Duodenal mucosa (tissue), 2 donors: Measurements from ENCODE around the gene TMUB1.

ENCODE experiments used
- H3K27ac ChIP-seq: one replicate; pipeline ENCODE4 v1.7.0; 2013; ENCODE audit warnings: low read depth, low read length
- H3K27me3 ChIP-seq, 2 donors: one replicate each; pipeline ENCODE4 v1.7.0; 2013; ENCODE audit warnings: low read length in 2 of 2, control low read depth in 1 of 2; ENCODE audit not compliant: insufficient read depth in 2 of 2, control insufficient read depth in 1 of 2
- H3K36me3 ChIP-seq, 2 donors: one replicate each; pipeline ENCODE4 v1.7.0; 2013; ENCODE audit warnings: low read length in 2 of 2, control low read depth in 1 of 2; ENCODE audit not compliant: insufficient read depth in 2 of 2, control insufficient read depth in 1 of 2
- H3K4me1 ChIP-seq, 2 donors: one replicate each; pipeline ENCODE4 v1.7.0; 2013; ENCODE audit warnings: low read length in 2 of 2, control low read depth in 1 of 2; ENCODE audit not compliant: insufficient read depth in 2 of 2, control insufficient read depth in 1 of 2
- H3K4me3 ChIP-seq, 2 donors: one replicate each; pipeline ENCODE4 v1.7.0; 2013; ENCODE audit warnings: low read length in 2 of 2, low read depth in 1 of 2
- H3K9ac ChIP-seq, 2 donors: one replicate each; pipeline ENCODE4 v1.7.0; 2013; ENCODE audit warnings: low read length in 2 of 2, low read depth in 1 of 2
- H3K9me3 ChIP-seq, 2 donors: one replicate each; pipeline ENCODE4 v1.7.0; 2013; ENCODE audit warnings: low read length in 2 of 2, control low read depth in 1 of 2; ENCODE audit not compliant: control insufficient read depth in 1 of 2

Gene TMUB1

DNA sequence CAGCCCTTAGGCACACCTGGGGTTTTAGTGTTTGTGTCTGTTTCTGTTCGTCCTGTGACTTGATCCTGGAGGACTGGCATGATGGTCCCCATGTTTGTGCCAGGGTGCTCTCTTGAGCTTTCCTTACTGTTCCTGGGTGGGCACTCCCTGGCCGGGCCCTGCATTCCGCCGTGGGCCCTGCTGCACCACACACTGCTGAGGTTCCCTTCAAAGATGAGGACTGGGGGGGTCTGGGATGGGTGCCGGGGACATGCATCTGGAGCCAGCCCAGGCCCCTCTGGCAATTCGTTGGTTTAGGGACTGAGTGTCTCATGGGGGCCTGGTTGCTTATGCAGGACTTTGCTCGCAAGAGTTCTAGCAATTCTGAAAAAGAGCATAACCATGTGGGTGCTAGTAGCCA is 7.7 kb upstream of the TMUB1 start:
- Histone ChIP-seq H3K36me3 (peaks cover 0 to 8% of the 10 kb centered on the region in 2 donors), H3K9me3 (no peaks in the 10 kb centered on the region), H3K4me3 (no peak overlapping the region), H3K9ac (peak overlapping the region in 1 of 2 donors; percentile 32), H3K27ac (no peak overlapping the region), H3K4me1 (peaks cover 17 to 46% of the 10 kb centered on the region in 2 donors), H3K27me3 (no peaks in the 10 kb centered on the region)

DNA sequence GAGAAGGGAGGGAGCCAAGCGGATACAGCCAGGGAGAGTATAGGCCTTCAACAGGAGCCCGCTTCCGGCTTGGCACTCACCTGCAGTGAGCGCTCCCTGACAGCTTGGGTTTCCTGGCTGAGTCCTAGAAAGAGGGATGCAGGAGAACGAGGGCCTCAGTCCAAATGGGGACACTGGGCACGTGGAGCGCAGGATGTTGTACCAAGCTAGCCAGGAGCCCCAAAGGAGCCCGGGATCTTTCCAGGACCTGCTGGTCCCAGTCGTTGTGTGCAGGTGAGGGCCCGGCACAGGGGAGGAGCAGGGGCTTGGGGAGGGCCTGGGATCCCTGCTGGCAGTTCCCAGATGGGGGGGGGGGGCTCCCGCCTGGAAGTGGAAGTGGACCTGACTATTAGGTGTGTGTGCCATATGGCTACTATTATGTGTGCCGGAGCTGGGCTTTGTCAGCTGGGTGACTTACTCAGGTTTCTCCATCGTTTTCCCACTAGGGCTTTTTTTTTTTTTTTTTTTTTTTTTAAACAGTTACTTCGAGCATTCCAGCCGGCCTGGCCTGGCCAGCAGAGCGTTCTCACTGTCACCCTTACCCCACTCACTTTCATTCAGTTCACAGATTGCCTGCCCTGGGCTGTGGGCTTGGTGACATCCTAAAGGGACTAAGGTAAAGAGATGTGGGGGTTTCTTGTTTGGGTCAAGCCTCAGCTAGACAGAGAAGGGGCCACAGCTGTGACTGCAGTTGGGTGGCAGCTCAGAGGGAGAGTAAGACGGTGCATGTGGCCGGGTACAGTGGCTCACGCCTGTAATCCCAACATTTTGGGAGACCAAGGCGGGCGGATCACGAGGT is 6.8 kb upstream of the TMUB1 start:
- no peaks in the 10 kb centered on the region for H3K27me3 ChIP-seq
- H3K4me1 ChIP-seq: peaks cover 17 to 54% of the 10 kb centered on the region in 2 donors
- peak overlapping the region; percentile 26 for H3K27ac ChIP-seq
- peak overlapping the region in 1 of 2 donors; percentile 7 for H3K4me3 ChIP-seq
- H3K9ac ChIP-seq: peak overlapping the region; percentile 42 to 44
- H3K9me3 ChIP-seq: no peaks in the 10 kb centered on the region
- H3K36me3 ChIP-seq: peaks cover 0 to 8% of the 10 kb centered on the region in 2 donors

DNA sequence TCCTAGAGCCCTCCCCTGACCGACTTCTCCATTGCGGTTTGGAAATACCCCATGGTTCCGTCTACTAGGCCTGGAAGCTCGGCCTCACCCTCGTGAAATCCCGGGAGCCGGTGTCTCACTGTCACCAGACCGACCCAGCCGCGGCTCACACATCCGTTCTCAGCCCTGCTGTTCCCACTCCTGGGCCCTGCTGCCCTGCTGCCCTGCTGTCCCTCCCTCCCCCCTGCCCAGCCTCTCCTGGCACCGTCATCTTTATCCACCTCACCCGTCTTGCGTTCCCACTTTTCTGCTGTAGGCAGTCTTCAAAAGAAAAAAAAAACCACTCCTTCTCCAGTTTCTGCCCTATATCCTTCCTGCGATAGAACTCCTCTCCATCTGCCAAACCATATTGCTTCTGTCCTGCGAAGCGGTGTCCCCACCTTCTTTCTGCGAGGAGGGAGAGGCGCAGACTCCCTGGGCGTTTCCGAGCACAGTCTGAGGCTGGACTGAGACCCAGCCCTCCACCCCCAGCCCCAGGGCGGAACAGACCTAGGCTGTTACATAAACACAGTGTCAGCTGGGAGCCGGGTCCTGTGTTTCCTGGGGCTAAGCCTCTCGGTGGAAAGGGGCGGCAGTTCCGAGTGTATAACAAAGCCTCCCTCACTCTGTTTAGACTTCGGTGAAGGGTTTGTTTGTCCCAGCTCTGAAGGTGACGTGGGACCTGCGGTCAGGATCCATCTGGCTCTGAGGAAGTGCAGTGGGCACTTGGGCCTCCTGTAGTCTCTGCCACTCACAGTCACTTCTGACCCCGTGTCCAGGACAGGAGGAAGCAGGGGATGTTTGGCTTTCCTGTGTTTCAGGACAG is 5.8 kb upstream of the TMUB1 start:
- H3K27ac ChIP-seq: peak overlapping the region; percentile 26
- H3K36me3 ChIP-seq: peaks cover 0 to 8% of the 10 kb centered on the region in 2 donors
- no peaks in the 10 kb centered on the region for H3K9me3 ChIP-seq
- H3K27me3 ChIP-seq: no peaks in the 10 kb centered on the region
- H3K9ac ChIP-seq: peak overlapping the region; percentile 12 to 42
- H3K4me1 ChIP-seq: peaks cover 18 to 54% of the 10 kb centered on the region in 2 donors
- peak overlapping the region; percentile 32 to 90 for H3K4me3 ChIP-seq

DNA sequence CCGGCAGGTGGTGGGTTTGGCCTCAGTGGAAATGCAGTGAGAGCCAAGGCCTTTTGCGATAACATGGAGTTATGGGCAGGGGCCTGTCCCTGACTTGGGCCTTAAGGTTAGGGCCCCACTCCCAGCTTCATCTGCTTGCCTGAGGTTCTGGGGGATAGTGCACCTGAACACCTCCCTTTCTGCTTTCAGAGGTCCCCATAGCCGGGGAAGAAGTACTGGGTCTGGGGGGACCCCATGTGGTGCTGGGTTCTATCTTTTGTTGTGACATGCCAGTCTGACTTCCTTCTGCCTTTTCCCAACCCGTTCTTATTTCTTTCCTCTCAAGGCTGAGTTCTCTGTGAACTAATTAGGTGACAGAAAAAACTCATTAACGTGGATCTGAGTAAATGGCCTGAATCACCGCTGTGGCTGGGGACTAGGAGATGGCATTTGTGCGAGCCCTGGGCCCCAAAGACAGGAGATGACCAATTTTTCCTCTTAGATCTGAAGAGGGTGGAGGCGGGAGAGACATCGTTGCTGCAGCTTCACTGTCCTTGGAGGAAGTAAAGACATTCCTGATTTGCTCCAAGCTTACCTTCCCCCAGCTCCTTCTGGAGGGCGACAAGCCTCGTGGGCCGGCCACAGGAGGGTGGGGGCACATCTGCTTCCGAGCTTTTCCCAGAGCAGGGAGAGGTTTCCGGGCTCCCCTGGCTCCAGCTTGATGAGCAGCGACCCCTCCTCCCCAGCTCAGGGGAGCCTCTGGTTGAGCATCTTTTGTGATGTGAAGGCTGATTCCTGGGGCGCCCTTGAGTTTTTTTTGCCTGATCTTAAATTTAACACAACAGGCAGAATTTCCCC is 4.9 kb upstream of the TMUB1 start:
- peaks cover 23 to 59% of the 10 kb centered on the region in 2 donors for H3K4me1 ChIP-seq
- H3K4me3 ChIP-seq: peak overlapping the region; percentile 76 to 90
- peak overlapping the region; percentile 74 to 93 for H3K9ac ChIP-seq
- H3K27me3 ChIP-seq: no peaks in the 10 kb centered on the region
- H3K27ac ChIP-seq: peak overlapping the region; percentile 70
- H3K9me3 ChIP-seq: no peaks in the 10 kb centered on the region
- peaks cover 0 to 5% of the 10 kb centered on the region in 2 donors for H3K36me3 ChIP-seq

DNA sequence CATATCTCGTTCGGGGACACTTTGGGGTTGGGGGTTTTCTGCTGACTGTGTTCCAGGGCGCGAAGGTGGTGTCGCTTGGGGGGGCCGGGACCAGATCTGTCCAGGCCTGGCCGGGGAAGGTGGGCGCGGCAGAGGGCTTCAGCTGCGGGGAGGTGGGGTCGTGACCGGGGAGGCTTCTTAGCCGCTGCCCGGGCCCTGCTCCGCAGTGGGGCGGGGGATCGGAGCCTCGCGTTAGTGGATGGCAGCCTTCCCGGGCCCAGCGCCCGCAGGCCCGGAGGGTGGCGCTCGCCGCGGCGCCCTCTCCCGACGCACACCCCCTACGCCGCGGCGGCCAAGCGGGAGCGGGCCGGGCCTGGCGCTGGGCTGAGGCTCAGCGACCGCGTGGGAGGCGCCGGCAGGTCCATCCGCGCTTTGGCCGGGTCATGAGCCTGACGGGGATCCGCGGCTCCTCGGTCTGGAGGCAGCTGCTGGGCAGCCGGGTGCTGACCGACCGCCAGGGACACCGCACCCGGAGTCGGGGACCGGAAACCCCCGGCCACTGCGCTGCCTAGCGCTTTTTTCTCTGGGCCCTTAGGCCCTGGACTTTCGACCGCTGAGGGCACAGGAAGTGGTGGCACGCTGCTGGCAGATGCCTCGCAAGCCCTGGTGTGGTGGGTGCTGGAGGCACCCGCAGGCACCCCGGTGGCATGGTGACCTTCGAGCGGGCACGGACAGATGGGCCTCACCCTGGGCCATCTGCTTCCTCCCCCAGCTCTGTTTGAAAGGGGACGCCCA is 4.1 kb upstream of the TMUB1 start:
- H3K9me3 ChIP-seq: no peaks in the 10 kb centered on the region

DNA sequence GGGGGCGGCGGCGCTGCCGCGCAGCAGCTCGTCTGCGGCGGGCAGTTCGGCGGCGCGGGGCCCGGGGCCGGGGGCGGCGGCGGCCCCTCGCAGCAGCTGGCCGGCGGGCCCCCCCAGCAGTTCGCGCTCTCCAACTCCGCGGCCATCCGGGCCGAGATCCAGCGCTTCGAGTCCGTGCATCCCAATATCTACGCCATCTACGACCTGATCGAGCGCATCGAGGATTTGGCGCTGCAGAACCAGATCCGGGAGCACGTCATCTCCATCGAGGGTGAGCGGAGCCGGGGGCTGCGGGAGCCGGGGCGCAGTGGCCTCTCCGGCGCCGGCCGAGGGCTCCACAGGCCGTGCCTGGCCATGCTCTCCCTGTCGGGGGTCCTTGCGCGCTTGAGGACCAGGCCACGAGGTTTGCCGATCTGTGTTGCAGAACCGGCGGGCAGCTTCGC is 3.5 kb upstream of the TMUB1 start:
- Histone ChIP-seq H3K27ac (peak overlapping the region; percentile 70), H3K36me3 (no peaks in the 10 kb centered on the region), H3K9ac (peak overlapping the region; percentile 74 to 93), H3K4me1 (peaks cover 33 to 60% of the 10 kb centered on the region in 2 donors), H3K4me3 (peak overlapping the region; percentile 76 to 90), H3K9me3 (no peaks in the 10 kb centered on the region), H3K27me3 (no peaks in the 10 kb centered on the region)

More for the DNA sequence above, 4.1 kb upstream of the TMUB1 start:
- H3K27ac ChIP-seq: peak overlapping the region; percentile 70
- H3K36me3 ChIP-seq: peaks cover 0 to 5% of the 10 kb centered on the region in 2 donors
- H3K4me1 ChIP-seq: peaks cover 27 to 60% of the 10 kb centered on the region in 2 donors
- H3K4me3 ChIP-seq: peak overlapping the region; percentile 76 to 90
- H3K27me3 ChIP-seq: no peaks in the 10 kb centered on the region
- H3K9ac ChIP-seq: peak overlapping the region; percentile 74 to 93

DNA sequence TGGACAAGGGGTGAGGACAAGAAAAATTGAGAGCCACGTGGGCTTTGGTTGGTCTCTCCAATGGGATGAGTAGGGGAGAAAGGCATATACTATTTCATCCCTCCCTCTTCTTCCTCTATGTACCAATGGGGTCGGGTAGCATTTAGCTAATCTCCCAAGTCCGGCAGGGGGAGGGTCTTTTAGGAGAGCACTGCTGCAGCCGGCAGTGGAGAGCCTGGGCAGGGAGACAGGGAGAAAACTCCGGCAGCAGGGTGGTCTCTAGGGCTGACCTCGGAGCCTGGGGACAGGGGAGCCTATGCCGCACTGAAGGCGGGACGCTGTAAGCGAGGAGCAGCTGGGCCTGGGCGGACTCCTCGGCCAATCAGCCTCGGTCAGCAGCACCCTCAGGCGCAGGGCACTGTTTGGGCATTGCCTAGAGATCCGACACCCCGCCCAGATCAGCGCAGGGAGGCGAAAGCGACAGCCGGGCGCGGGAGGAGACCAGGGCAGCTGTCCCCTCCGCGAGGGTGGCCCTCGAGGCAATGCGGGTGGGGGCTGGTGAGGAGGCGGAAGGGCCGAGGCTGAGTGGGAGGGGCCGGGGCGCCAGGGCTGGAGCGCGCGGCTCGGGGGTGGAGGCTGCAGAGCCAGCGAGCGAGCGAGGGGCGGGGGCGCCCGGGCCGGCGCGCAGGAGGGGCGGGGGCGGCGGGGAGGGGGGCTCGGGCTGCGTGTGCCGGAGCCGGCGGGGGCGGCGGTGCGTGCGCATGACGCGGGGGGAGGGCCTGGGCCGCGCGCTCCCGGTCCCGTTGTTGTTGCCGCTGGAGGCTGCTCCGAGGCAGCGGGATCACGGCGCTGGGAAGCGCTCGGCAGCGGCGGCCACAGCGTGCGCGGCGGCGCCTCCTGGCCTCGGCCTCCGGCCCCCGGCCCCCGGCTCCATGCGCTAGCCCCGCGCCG is 2.7 kb upstream of the TMUB1 start, which contains the start of gene AGAP3:
TSS of gene AGAP3 (plus strand) at position 785 of the 930 bp plus-strand sequence. CDS start 267 bp downstream, outside the sequence.
- H3K4me1 ChIP-seq: peaks cover 29 to 57% of the 10 kb centered on the region in 2 donors
- H3K27me3 ChIP-seq: no peaks in the 10 kb centered on the region
- peak within 1 kb of the TSS; percentile 84 for H3K27ac ChIP-seq
- no peaks in the 10 kb centered on the region for H3K36me3 ChIP-seq
- peak within 1 kb of the TSS; percentile 74 to 93 for H3K9ac ChIP-seq
- H3K4me3 ChIP-seq: peak within 1 kb of the TSS; percentile 76 to 90
- no peaks in the 10 kb centered on the region for H3K9me3 ChIP-seq

DNA sequence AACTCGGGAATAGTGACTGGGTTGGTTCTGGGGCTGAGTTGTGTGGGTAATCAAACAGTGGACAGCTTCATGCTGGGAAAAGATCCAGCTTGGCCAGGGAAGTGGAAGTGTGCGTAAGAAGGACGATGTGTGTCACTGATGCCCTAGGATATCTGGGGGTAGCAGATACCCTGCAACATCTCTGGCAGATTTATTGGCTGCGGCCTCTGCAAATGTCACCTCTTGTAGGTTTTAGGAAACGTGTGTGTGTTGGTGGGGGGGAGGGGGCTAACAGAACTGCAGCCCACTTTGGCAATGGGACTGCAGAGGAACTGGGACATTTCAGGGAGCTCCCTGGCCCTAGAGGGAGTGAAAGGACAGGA is 2.0 kb upstream of the TMUB1 start:
- H3K36me3 ChIP-seq: no peaks in the 10 kb centered on the region
- no peaks in the 10 kb centered on the region for H3K9me3 ChIP-seq
- peaks cover 28 to 54% of the 10 kb centered on the region in 2 donors for H3K4me1 ChIP-seq
- H3K27me3 ChIP-seq: no peaks in the 10 kb centered on the region
- H3K9ac ChIP-seq: peak overlapping the region; percentile 55 to 66
- H3K4me3 ChIP-seq: peak overlapping the region in 1 of 2 donors; percentile 58
- peak overlapping the region; percentile 84 for H3K27ac ChIP-seq
